GM18870 (cell line): ENCODE data around the gene UCKL1.

Source experiments
- ATAC-seq: cut with Tn5 transposase; IDR thresholded peaks from one replicate; pipeline ENCODE4 v1.9.1; 2021; ENCODE audit warnings: moderate library complexity; ENCODE audit not compliant: unreplicated experiment

UCKL1 gene

GRCh38 chr20:63894358-63895201, 61.6 kb downstream of the UCKL1 start, which contains the start of gene DNAJC5:
Gene DNAJC5, plus strand, starts transcription at chr20:63895126. Its CDS starts 33,220 bp downstream, at chr20:63928346.
- ATAC-seq: peak; percentile 55

- ATAC-seq: no peak
Measured at GRCh38 chr20:63893999-63894357, 62.2 kb downstream of the UCKL1 start.

DNA sequence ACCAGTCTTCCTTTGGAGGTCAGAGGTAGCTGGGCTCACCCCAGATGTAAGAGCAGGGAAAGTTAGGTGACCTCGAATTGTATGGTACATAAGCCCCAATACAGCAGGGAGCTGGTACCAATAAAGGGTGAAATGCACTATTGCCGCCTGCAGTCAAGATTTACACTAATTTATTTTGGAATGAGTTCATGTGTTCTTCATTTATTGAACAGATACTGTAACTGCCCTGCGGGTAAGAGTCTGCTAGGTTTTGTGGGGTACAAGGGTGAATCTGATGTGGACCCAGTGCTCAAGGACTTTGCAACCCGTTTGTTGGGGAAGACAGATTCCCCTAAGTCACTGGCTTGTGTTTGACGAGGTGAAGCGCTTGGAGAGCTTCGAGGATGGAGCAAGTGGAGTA, 63.8 kb downstream of the UCKL1 start:
- no peak for ATAC-seq

- ATAC-seq: no peak
Measured at GRCh38 chr20:63891061-63892002, 64.9 kb downstream of the UCKL1 start.

DNA sequence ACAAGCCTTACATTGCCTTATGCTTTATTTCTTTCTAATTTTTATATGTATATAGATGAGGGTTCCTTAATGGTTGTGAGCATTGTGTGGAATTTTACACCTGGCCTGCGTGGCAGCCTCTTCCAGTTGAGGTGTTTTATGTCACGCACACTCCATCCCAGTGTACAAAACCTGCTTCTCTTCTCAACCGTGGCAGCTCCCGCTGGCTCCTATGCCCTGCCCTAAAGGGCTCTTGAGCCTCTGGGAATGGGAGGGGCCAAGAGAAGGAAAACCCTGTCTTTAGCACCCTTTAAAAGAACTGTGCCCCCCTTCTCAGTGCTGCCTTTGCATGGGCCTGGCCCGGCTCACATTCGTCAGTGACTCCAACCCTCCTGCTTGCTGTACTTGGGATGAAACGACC, 65.6 kb downstream of the UCKL1 start:
- no peak for ATAC-seq

DNA sequence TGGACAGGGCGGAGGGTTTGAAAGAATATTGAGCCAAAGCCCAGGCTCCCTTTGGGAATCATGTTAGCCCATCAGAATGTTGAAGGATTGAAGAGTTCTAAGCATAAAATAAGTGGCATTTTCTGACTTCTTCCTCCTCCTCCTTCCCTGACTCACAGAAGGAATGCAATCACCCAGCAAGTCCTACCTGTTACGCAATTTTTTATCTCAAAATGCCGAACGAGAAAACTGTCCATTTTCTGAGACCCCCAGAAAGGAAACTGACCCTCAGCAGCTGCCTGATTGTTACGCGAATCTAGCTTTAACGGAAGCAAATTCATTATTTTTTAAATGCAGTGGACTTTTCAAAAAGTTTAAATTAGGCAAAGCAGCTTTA, 66.0 kb downstream of the UCKL1 start:
- no peak for ATAC-seq
